IMR-90 (cell line): Measurements from ENCODE around the gene LMTK2. TPM values are rescaled to one million over a fixed set of nuclear protein-coding genes. Genes with fewer than 3 reads are reported as not detected.

Source experiments
- ATAC-seq: fragments of 200-7000 bp; cut with Tn5 transposase; 2 replicates; pipeline ENCODE4 v1.9.1; 2020; ENCODE audit warnings: low read depth, mild to moderate bottlenecking, moderate library complexity
- BruUV-seq: library from RNA; stranded (reverse); fragments of 400-500 nt; replicated peaks from 2 replicates; lab custom pipeline; 2021; lab: Mats Ljungman, UMichigan
- CTCF ChIA-PET: fragments of 300-600 bp; formaldehyde crosslinking; extraction: SDS; loops from one replicate; lab custom pipeline; 2021; ENCODE audit warnings: antibody characterized with exemption; lab: Yijun Ruan, JAX
- POLR2A ChIA-PET: fragments of 300-600 bp; sonication (Branson Sonifier 250); formaldehyde crosslinking; loops from one replicate; lab custom pipeline; 2022; ENCODE audit warnings: antibody characterized with exemption; ENCODE audit not compliant: unreplicated experiment; lab: Charles Lee
- DNase-seq: peaks from one replicate; pipeline ENCODE4 v3.0.0; 2013
- H2AFZ ChIP-seq: replicated peaks from 2 replicates; pipeline ENCODE3; 2013; ENCODE audit warnings: low read length, mild to moderate bottlenecking; ENCODE audit not compliant: poor library complexity
- H2AK5ac ChIP-seq: 2 replicates; pipeline ENCODE4 v1.6.1; 2013; ENCODE audit warnings: low read depth, low read length, inconsistent platforms
- H2AK9ac ChIP-seq: replicated peaks from 2 replicates; pipeline ENCODE3; 2013; ENCODE audit warnings: mild to moderate bottlenecking, low read depth, low read length, moderate library complexity; ENCODE audit not compliant: poor library complexity
- H2BK120ac ChIP-seq: 2 replicates; pipeline ENCODE4 v1.6.1; 2013; ENCODE audit warnings: low read depth, low read length, inconsistent platforms
- H2BK15ac ChIP-seq: 3 replicates; pipeline ENCODE4 v1.6.1; 2013; ENCODE audit warnings: low read depth, low read length, inconsistent platforms
- H2BK20ac ChIP-seq: 2 replicates; pipeline ENCODE4 v1.6.1; 2013; ENCODE audit warnings: low read depth, mild to moderate bottlenecking, inconsistent platforms, low read length, moderate library complexity
- H2BK5ac ChIP-seq: 2 replicates; pipeline ENCODE4 v1.6.1; 2013; ENCODE audit warnings: mild to moderate bottlenecking, low read depth, low read length, inconsistent platforms; ENCODE audit not compliant: poor library complexity, severe bottlenecking
- H3K14ac ChIP-seq: replicated peaks from 2 replicates; pipeline ENCODE4 v1.6.1; 2013; ENCODE audit warnings: low read depth, low read length, inconsistent platforms
- H3K18ac ChIP-seq: 2 replicates; pipeline ENCODE4 v1.6.1; 2013; ENCODE audit warnings: low read depth, low read length, control low read depth
- H3K23ac ChIP-seq: 2 replicates; pipeline ENCODE4 v1.6.1; 2013; ENCODE audit warnings: low read depth, low read length, inconsistent platforms
- H3K27ac ChIP-seq: 2 replicates; pipeline ENCODE4 v1.5.1; 2013; ENCODE audit warnings: mild to moderate bottlenecking, control low read depth, low read length; ENCODE audit not compliant: insufficient read depth
- H3K27me3 ChIP-seq: 2 replicates; pipeline ENCODE4 v1.6.1; 2013; ENCODE audit warnings: low read length; ENCODE audit not compliant: control insufficient read depth, insufficient read depth
- H3K36me3 ChIP-seq: 2 replicates; pipeline ENCODE4 v1.6.1; 2013; ENCODE audit warnings: low read length, mixed read lengths; ENCODE audit not compliant: control insufficient read depth, insufficient read depth
- H3K4ac ChIP-seq: 2 replicates; pipeline ENCODE4 v1.6.1; 2013; ENCODE audit warnings: low read depth, low read length, inconsistent platforms
- H3K4me1 ChIP-seq: 2 replicates; pipeline ENCODE4 v1.6.1; 2013; ENCODE audit warnings: low read length, mixed read lengths; ENCODE audit not compliant: control insufficient read depth, insufficient read depth
- H3K4me2 ChIP-seq: 2 replicates; pipeline ENCODE4 v1.6.1; 2013; ENCODE audit warnings: low read depth, mild to moderate bottlenecking, control low read depth, low read length, moderate library complexity
- H3K4me3 ChIP-seq: 2 replicates; pipeline ENCODE4 v1.5.1; 2013; ENCODE audit warnings: low read depth, mild to moderate bottlenecking, control low read depth, low read length, moderate library complexity; ENCODE audit not compliant: insufficient read depth
- H3K56ac ChIP-seq: 2 replicates; pipeline ENCODE4 v1.6.1; 2013; ENCODE audit warnings: low read length, inconsistent platforms; ENCODE audit not compliant: insufficient read depth; ENCODE audit errors: extremely low read depth
- H3K79me1 ChIP-seq, 2 experiments: 2 replicates each; pipeline ENCODE4 v1.6.1; 2013; ENCODE audit warnings: low read length in 2 of 2, inconsistent platforms in 1 of 2, low read depth in 1 of 2
- H3K9ac ChIP-seq: 2 replicates; pipeline ENCODE4 v1.6.1; 2013; ENCODE audit warnings: low read depth, low read length, control low read depth
- H3K9me1 ChIP-seq: 2 replicates; pipeline ENCODE4 v1.6.1; 2013; ENCODE audit warnings: low read length, inconsistent platforms; ENCODE audit not compliant: insufficient read depth
- H3K9me3 ChIP-seq: 2 replicates; pipeline ENCODE4 v1.6.1; 2013; ENCODE audit warnings: low read length; ENCODE audit not compliant: control insufficient read depth, insufficient read depth
- H4K20me1 ChIP-seq: 2 replicates; pipeline ENCODE4 v1.6.1; 2013; ENCODE audit warnings: low read length, inconsistent platforms; ENCODE audit not compliant: insufficient read depth
- H4K5ac ChIP-seq: 2 replicates; pipeline ENCODE4 v1.6.1; 2013; ENCODE audit warnings: mild to moderate bottlenecking, low read depth, low read length, control low read depth
- H4K8ac ChIP-seq, 2 experiments: 2 replicates each; pipeline ENCODE4 v1.6.1; 2013; ENCODE audit warnings: low read depth in 2 of 2, low read length in 2 of 2, control low read depth in 1 of 2, inconsistent platforms in 1 of 2
- H4K91ac ChIP-seq: 2 replicates; pipeline ENCODE4 v1.6.1; 2013; ENCODE audit warnings: low read depth, low read length, inconsistent platforms; ENCODE audit not compliant: insufficient read depth
- BHLHE40 ChIP-seq: fragments of 150-350 bp; IDR thresholded peaks from 2 replicates; pipeline ENCODE4 v1.6.1; 2016; ENCODE audit warnings: mild to moderate bottlenecking, low read depth, low read length
- CEBPB ChIP-seq: IDR thresholded peaks from 2 replicates; pipeline ENCODE4 v1.6.1; 2012; ENCODE audit warnings: low read depth, low read length, improper control_type of control experiment
- CTCF ChIP-seq: conservative IDR thresholded peaks from 2 replicates; pipeline ENCODE4 v1.5.1; 2012; ENCODE audit warnings: mild to moderate bottlenecking, low read depth, low read length, improper control_type of control experiment
- ELK1 ChIP-seq: fragments of 150-350 bp; IDR thresholded peaks from 2 replicates; pipeline ENCODE4 v1.6.1; 2016; ENCODE audit warnings: low read depth, mild to moderate bottlenecking, low read length, moderate library complexity, borderline replicate concordance
- FOS ChIP-seq: fragments of 150-350 bp; IDR thresholded peaks from 2 replicates; pipeline ENCODE4 v1.6.1; 2016; ENCODE audit warnings: low read depth, low read length
- MAFK ChIP-seq: IDR thresholded peaks from 2 replicates; pipeline ENCODE4 v1.6.1; 2012; ENCODE audit warnings: low read depth, low read length, improper control_type of control experiment
- MAZ ChIP-seq: IDR thresholded peaks from 2 replicates; pipeline ENCODE4 v1.6.1; 2012; ENCODE audit warnings: low read depth, mild to moderate bottlenecking, low read length, improper control_type of control experiment, moderate library complexity, borderline replicate concordance
- MXI1 ChIP-seq: IDR thresholded peaks from 2 replicates; pipeline ENCODE4 v1.6.1; 2012; ENCODE audit warnings: low read depth, mild to moderate bottlenecking, low read length, moderate library complexity, borderline replicate concordance
- POLR2A ChIP-seq: IDR thresholded peaks from 2 replicates; pipeline ENCODE4 v1.6.1; 2012; ENCODE audit warnings: mild to moderate bottlenecking, low read depth, low read length
- RAD21 ChIP-seq: IDR thresholded peaks from 2 replicates; pipeline ENCODE4 v1.6.1; 2012; ENCODE audit warnings: low read length, improper control_type of control experiment
- RCOR1 ChIP-seq: IDR thresholded peaks from 2 replicates; pipeline ENCODE4 v1.6.1; 2012; ENCODE audit warnings: mild to moderate bottlenecking, low read length, improper control_type of control experiment; ENCODE audit not compliant: insufficient replicate concordance
- RFX5 ChIP-seq: IDR thresholded peaks from 2 replicates; pipeline ENCODE4 v1.8.0; 2012; ENCODE audit warnings: low read depth, mild to moderate bottlenecking, low read length, moderate library complexity
- SMC3 ChIP-seq: fragments of 150-350 bp; IDR thresholded peaks from 2 replicates; pipeline ENCODE4 v1.6.1; 2016; ENCODE audit warnings: low read depth, mild to moderate bottlenecking, antibody characterized with exemption, low read length, moderate library complexity
- WGBS, 2 experiments: methylation state at CpG; one replicate each; pipeline versions ENCODE4 v1.1.5 to v1.1.7; 2013; ENCODE audit warnings: missing lambda C conversion rate in 2 of 2; ENCODE audit not compliant: insufficient read length in 1 of 2; ENCODE audit errors: extremely low coverage in 2 of 2; 5-methylcytosine and 5-hydroxymethylcytosine counted together
- dilution Hi-C: fragments of 300-500 bp; cut with HindIII; formaldehyde crosslinking; loops from one replicate; pipeline ENCODE4 v1.14.3; 2018; ENCODE audit warnings: low sequenced_read_pairs; ENCODE audit not compliant: unreplicated experiment
- in situ Hi-C: fragments of 300-500 bp; cut with MboI; formaldehyde crosslinking; loops from 3 replicates; pipeline ENCODE4 v1.14.3; 2019; ENCODE audit warnings: low sequenced_read_pairs, inconsistent platforms, mixed read lengths
- intact Hi-C: fragments of 100-400 bp; cut with micrococcal nuclease; formaldehyde crosslinking; loops from 2 replicates; pipeline ENCODE4 v1.10.0; 2022
- polyA plus RNA-seq, 3 experiments: library from polyadenylated mRNA; depleted of rRNA; stranded (reverse); fragments of >200 nt; gene quantifications; 2 replicates each; pipeline ENCODE4 v1.2.3, GENCODE V29; 2012; ENCODE audit warnings: low replicate concordance in 1 of 3
- total RNA-seq: library from RNA; depleted of rRNA; stranded (reverse); fragments of >200 nt; gene quantifications from 2 replicates; pipeline ENCODE4 v1.2.3, GENCODE V29; 2012

The LMTK2 gene
- total and polyA plus RNA-seq, 2 of the 4 experiments (the other 2 are of a cell fraction) = 4.4 to 5.0 TPM

DNA sequence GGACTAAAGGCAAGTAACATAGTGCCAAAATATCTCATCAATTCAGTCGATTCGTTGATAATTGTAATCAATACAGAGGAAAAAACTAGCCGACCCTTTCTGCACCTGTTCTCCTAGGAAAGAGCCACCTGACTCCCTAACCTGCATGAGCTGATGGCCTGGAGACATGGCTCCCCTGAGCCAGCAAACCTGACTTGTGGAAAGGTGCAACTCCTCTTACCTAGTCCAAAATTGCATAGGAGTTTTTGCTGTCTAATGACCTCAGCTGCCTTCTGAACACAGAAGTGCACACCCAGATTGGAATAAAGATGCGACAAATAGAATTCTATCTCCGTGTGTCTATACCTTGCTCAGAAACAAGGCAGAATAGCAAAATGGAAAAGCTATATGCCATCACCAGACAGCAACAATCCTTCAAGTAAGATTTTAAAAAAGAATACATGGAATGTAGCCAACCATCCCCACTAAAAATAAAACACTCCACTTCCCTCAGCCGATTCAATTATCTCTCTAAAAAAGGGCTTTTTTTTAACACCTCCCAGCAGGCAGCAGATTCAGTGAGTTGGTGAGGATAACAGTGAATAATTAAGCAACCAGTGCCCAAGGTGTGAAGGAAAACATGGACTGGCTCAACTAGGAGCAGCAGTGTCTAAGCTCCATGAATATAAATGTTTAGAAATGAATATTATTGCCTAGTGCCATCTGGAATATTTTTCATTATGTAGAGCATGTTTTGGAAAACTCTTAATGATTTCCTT is 26.6 kb upstream of the LMTK2 start:
- TF ChIP-seq POLR2A (no peak), MAZ (no peak), MAFK (no peak), ELK1 (no peak), CTCF (no peak), CEBPB (no peak), MXI1 (no peak), RFX5 (no peak), BHLHE40 (no peak), FOS (no peak), RCOR1 (no peak), RAD21 (no peak), SMC3 (no peak)
- Histone ChIP-seq H2BK20ac (no peak overlapping the region), H3K4me1 (no peaks in the 10 kb centered on the region), H3K18ac (no peak overlapping the region), H4K8ac (no peak overlapping the region), H3K27ac (no peak overlapping the region), H2AK5ac (no peak overlapping the region), H4K20me1 (no peaks in the 10 kb centered on the region), H3K4me2 (no peak overlapping the region), H4K91ac (no peak overlapping the region), H3K56ac (no peak overlapping the region), H2BK120ac (no peak overlapping the region), H3K9me3 (no peaks in the 10 kb centered on the region), H3K27me3 (peaks cover 2% of the 10 kb centered on the region; the same call in 1 of the 2 replicates), H4K5ac (no peak overlapping the region), H2AK9ac (no peak overlapping the region), H3K23ac (no peak overlapping the region), H3K14ac (no peak overlapping the region), H3K36me3 (no peaks in the 10 kb centered on the region), H3K4me3 (no peak overlapping the region), H3K9ac (no peak overlapping the region), H2BK5ac (no peak overlapping the region), H3K4ac (no peak overlapping the region), H2AFZ (no peak overlapping the region), H2BK15ac (no peak overlapping the region), H3K79me1 (no peaks in the 10 kb centered on the region), H3K9me1 (no peaks in the 10 kb centered on the region)
- POLR2A ChIA-PET = no interaction called here
- in situ Hi-C loops (no loop called here), dilution Hi-C loops (no loop called here), intact Hi-C loops (no loop called here)
- WGBS, 2 experiments = no CpG with 5 or more reads among the region's 6 CpGs
- ATAC-seq (no peak), DNase-seq (no peak)
- no TSS peak for BruUV-seq
- CTCF ChIA-PET = no interaction called here
